ENCODE results near the gene PLEKHB2.

The PLEKHB2 gene

DNA sequence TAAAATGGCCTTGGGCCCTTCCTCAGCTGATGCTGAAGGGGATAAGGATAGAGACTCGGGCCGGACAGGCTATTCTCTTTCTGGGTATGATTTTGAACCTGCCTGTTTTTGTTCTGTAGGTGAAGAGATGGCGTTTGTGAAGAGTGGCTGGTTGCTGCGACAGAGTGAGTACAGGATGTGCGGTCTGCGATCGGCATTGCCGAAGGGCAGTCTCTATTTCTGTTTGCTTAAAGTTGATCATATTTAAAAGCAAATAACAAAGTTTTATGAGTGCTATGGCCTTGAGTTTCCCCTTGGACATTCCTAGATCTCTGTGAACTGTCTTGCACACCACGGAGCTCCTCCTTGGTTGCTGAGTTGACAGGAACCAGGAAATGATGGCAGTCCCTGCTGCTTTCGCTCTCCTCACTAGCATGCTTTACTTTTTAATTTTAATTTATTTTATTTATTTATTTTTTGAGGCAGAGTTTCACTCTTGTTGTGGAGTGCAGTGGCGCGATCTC lies 15.7 kb downstream of the PLEKHB2 start:
- TF ChIP-seq, protein P1, sequence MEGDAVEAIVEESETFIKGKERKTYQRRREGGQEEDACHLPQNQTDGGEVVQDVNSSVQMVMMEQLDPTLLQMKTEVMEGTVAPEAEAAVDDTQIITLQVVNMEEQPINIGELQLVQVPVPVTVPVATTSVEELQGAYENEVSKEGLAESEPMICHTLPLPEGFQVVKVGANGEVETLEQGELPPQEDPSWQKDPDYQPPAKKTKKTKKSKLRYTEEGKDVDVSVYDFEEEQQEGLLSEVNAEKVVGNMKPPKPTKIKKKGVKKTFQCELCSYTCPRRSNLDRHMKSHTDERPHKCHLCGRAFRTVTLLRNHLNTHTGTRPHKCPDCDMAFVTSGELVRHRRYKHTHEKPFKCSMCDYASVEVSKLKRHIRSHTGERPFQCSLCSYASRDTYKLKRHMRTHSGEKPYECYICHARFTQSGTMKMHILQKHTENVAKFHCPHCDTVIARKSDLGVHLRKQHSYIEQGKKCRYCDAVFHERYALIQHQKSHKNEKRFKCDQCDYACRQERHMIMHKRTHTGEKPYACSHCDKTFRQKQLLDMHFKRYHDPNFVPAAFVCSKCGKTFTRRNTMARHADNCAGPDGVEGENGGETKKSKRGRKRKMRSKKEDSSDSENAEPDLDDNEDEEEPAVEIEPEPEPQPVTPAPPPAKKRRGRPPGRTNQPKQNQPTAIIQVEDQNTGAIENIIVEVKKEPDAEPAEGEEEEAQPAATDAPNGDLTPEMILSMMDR (IDR thresholded peaks at IDR 0.05; ENCODE audit: extremely low read depth, missing control alignments), result no peak
- DNase-seq (ENCODE audit: low spot score), result no peak

DNA sequence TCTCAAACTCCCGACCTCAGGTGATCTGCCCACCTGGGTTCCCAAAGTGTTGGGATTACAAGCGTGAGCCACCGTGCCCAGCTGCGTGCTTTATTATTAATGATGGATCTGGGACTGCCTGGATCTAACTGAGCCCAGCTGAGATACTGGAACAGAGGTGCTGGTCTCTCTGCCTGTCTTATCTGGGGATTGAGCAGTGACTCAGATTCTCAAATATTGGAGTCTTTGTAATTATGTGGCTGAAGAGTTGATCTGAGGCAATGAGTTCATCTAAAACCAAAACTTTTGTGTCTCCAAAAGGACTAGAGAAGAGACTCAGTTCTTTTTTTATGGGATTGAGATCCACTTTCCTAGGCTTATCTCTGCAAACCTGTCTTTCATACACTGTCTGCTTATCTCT lies 16.3 kb downstream of the PLEKHB2 start:
- TF ChIP-seq, protein P1 (IDR thresholded peaks at IDR 0.05; ENCODE audit: extremely low read depth, missing control alignments), result no peak
- no peak for DNase-seq (ENCODE audit: low spot score)

DNA sequence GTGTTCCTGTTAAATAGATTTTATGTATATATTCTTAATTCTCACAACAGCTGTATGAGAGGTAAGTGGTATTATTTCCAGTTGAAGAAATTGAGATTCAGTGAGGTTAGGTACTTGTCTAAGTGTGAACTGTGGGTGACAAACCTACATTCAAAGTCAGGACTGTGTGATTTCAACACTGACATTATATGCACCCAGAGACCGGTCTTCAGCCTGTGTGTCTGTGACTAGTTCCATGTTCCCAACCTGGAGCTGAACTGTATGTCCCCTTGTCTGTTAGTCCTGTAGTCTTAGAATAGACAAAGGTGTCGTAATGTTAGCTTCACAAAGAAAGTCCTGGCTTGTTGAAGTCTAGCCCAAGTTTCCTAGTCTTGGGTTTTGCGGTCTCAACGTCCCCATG lies 17.4 kb downstream of the PLEKHB2 start:
- TF ChIP-seq, protein P1 (IDR thresholded peaks at IDR 0.05; ENCODE audit: extremely low read depth, missing control alignments), result no peak
- DNase-seq (ENCODE audit: low spot score), result no peak

DNA sequence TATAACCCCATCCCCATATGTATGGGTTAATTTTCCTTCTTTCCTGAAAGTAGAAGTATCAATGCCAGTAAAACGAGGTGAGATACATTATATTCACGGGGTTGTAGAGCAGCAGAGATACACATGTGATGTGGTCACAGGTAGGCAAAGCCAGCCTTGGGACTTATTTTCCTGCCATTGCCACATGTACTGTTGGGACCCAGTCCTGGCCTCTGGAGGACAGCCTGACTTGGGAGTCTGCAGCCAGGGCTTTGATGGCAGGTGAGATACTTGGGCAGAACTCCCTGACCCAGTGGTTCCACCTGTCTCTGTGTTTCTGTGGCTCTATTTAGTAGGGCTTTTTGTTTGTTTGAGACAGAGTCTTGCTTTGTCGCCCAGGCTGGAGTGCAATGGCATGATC lies 18.1 kb downstream of the PLEKHB2 start:
- no peak for DNase-seq (ENCODE audit: low spot score)
- TF ChIP-seq, protein P1 (IDR thresholded peaks at IDR 0.05; ENCODE audit: extremely low read depth, missing control alignments), result no peak

DNA sequence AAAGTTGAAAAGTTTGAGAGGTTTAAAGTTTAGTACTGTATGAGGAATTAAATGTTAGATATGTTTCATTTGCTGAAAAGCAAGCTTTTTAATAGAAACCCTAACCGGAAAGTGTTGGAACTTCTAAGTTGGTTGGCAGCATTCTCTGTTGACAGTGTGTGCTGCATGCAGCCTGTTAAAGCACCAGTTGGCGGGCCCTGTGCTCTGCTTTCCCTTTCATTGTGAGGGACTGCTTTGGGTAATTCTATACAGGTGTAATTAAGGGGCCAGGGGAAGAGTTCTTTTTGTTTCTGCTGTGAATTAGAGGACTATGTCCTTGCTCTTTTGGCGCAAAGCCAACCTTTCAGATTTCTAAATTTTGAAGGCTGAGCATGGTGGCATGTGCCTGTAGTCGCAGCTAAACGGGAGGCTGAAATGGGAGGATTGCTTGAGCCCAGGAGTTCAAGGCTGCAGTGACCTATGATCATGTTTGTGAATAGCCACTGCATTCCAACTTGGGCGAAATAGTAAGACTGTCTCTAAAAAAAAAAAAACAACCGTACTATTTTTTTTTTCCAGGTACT lies 20.1 kb downstream of the PLEKHB2 start:
- no peak for DNase-seq (ENCODE audit: low spot score)
- TF ChIP-seq, protein P1 (IDR thresholded peaks at IDR 0.05; ENCODE audit: extremely low read depth, missing control alignments), result no peak

DNA sequence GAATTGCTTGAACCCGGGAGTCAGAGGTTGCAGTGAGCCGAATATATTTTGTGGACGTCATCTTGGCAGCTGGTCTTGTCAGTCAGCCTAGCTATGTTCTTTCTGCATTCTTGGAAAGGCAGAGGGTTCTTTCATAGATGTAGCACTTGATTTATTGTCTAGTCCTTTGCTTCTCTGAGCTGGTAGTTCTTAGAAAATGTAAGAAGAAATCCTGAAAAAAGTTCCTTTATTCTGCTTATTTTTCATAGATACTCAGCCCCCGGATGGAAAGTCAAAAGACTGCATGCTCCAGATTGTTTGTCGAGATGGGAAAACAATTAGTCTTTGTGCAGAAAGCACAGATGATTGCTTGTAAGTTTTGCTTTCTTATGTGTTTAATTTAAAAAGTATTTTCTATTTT lies 21.3 kb downstream of the PLEKHB2 start:
- no peak for DNase-seq (ENCODE audit: low spot score)
- TF ChIP-seq, protein P1 (IDR thresholded peaks at IDR 0.05; ENCODE audit: extremely low read depth, missing control alignments), result no peak

DNA sequence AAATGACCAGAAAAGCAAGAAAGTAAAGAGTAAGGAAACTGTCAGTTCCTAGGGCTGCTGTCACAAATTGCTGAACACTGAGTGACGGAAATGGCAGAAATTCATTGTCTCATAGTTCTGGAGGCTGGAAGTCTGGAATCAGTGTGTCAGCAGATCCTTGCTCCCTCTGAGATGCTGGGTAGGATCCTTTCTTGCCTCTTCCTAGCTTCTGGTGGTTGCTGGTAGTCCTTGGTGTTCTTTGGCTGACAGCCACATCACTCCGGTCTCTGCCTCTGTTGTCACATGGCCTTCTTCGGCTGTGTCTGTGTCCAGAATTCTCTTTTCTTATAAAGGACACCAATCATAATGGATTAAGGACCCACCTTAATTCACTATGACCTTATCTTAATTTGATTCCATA lies 21.9 kb downstream of the PLEKHB2 start:
- TF ChIP-seq, protein P1 (IDR thresholded peaks at IDR 0.05; ENCODE audit: extremely low read depth, missing control alignments), result no peak

More for the DNA sequence above, 21.9 kb downstream of the PLEKHB2 start:
- no peak for DNase-seq (ENCODE audit: low spot score)
